H9 (cell line): ENCODE data around the gene EIF3D. TPM values are rescaled to one million over a fixed set of nuclear protein-coding genes. Genes with fewer than 3 reads are reported as not detected.
"Not testable (repeated sequence)": the region's sequence is repeated elsewhere in the genome, so short reads cannot be mapped to it uniquely, and the experiment has no call there.

Experiments used
- DNase-seq: peaks from one replicate; pipeline ENCODE4 v3.0.0-alpha.2; 2017
- H2AFZ ChIP-seq: one replicate; pipeline ENCODE4 v1.6.1; 2013; ENCODE audit warnings: mild to moderate bottlenecking, low read length, control low read depth, moderate library complexity
- H2AK5ac ChIP-seq: 2 replicates; pipeline ENCODE4 v1.6.1; 2013; ENCODE audit warnings: low read length, control low read depth, mixed read lengths; ENCODE audit not compliant: insufficient read length
- H2BK120ac ChIP-seq: one replicate; pipeline ENCODE4 v1.6.1; 2013; ENCODE audit warnings: low read depth, mild to moderate bottlenecking, low read length, control low read depth, inconsistent platforms; ENCODE audit not compliant: poor library complexity, severe bottlenecking
- H2BK12ac ChIP-seq: 2 replicates; pipeline ENCODE4 v1.6.1; 2013; ENCODE audit warnings: low read length, control low read depth, mixed read lengths, low read depth; ENCODE audit not compliant: insufficient read length
- H2BK15ac ChIP-seq: 2 replicates; pipeline ENCODE4 v1.6.1; 2013; ENCODE audit warnings: low read depth, low read length, control low read depth
- H2BK20ac ChIP-seq: one replicate; pipeline ENCODE4 v1.6.1; 2013; ENCODE audit warnings: low read depth, mild to moderate bottlenecking, low read length, control low read depth, inconsistent platforms; ENCODE audit not compliant: poor library complexity, severe bottlenecking
- H2BK5ac ChIP-seq: 2 replicates; pipeline ENCODE4 v1.6.1; 2013; ENCODE audit warnings: low read length, control low read depth, mixed read lengths; ENCODE audit not compliant: insufficient read length
- H3K14ac ChIP-seq: 2 replicates; pipeline ENCODE4 v1.6.1; 2013; ENCODE audit warnings: low read length, control low read depth; ENCODE audit not compliant: insufficient read depth
- H3K18ac ChIP-seq: 2 replicates; pipeline ENCODE4 v1.6.1; 2013; ENCODE audit warnings: low read depth, mild to moderate bottlenecking, mixed read lengths, low read length, control low read depth; ENCODE audit not compliant: insufficient read length
- H3K23ac ChIP-seq: 2 replicates; pipeline ENCODE4 v1.6.1; 2013; ENCODE audit warnings: low read length, control low read depth, mixed read lengths, low read depth; ENCODE audit not compliant: insufficient read length
- H3K23me2 ChIP-seq: 2 replicates; pipeline ENCODE4 v1.6.1; 2013; ENCODE audit warnings: low read depth, mild to moderate bottlenecking, mixed read lengths, low read length, control low read depth; ENCODE audit not compliant: insufficient read length, poor library complexity, severe bottlenecking
- H3K27ac ChIP-seq: 2 replicates; pipeline ENCODE4 v1.5.1; 2013; ENCODE audit warnings: low read length, control low read depth, mixed read lengths, low read depth; ENCODE audit not compliant: insufficient read length
- H3K27me3 ChIP-seq: 2 replicates; pipeline ENCODE4 v1.6.1; 2013; ENCODE audit warnings: low read length, control low read depth, inconsistent platforms; ENCODE audit not compliant: insufficient read depth
- H3K4ac ChIP-seq: 2 replicates; pipeline ENCODE4 v1.6.1; 2013; ENCODE audit warnings: low read depth, mild to moderate bottlenecking, control low read depth, inconsistent platforms, low read length, moderate library complexity
- H3K4me1 ChIP-seq: 2 replicates; pipeline ENCODE4 v1.6.1; 2013; ENCODE audit warnings: low read length, control low read depth, inconsistent platforms; ENCODE audit not compliant: insufficient read depth
- H3K4me2 ChIP-seq: 2 replicates; pipeline ENCODE4 v1.6.1; 2013; ENCODE audit warnings: low read length, control low read depth, mixed read lengths; ENCODE audit not compliant: insufficient read length, insufficient read depth
- H3K56ac ChIP-seq: 2 replicates; pipeline ENCODE4 v1.6.1; 2013; ENCODE audit warnings: low read depth, mild to moderate bottlenecking, mixed read lengths, low read length, control low read depth; ENCODE audit not compliant: insufficient read length
- H3K79me1 ChIP-seq: 2 replicates; pipeline ENCODE4 v1.6.1; 2013; ENCODE audit warnings: low read depth, mild to moderate bottlenecking, moderate library complexity, low read length, control low read depth, inconsistent platforms; ENCODE audit not compliant: insufficient read depth, poor library complexity, severe bottlenecking
- H3K79me2 ChIP-seq: 2 replicates; pipeline ENCODE4 v1.6.1; 2013; ENCODE audit warnings: low read length, control low read depth, inconsistent platforms; ENCODE audit not compliant: insufficient read depth
- H3K9ac ChIP-seq: 2 replicates; pipeline ENCODE4 v1.6.1; 2013; ENCODE audit warnings: low read length, control low read depth, mixed read lengths; ENCODE audit not compliant: insufficient read length; ENCODE audit errors: extremely low read depth
- H3K9me3 ChIP-seq: one replicate; pipeline ENCODE4 v1.6.1; 2013; ENCODE audit warnings: low read depth, low read length, inconsistent platforms; ENCODE audit not compliant: control insufficient read depth
- H3T11ph ChIP-seq: one replicate; pipeline ENCODE4 v1.6.1; 2013; ENCODE audit warnings: mild to moderate bottlenecking, low read length, control low read depth, inconsistent platforms
- H4K20me1 ChIP-seq: one replicate; pipeline ENCODE4 v1.6.1; 2013; ENCODE audit not compliant: control insufficient read depth, insufficient read length, insufficient read depth
- H4K5ac ChIP-seq: 2 replicates; pipeline ENCODE4 v1.6.1; 2013; ENCODE audit warnings: low read depth, mild to moderate bottlenecking, mixed read lengths, low read length, control low read depth; ENCODE audit not compliant: insufficient read length
- H4K8ac ChIP-seq: replicated peaks from 2 replicates; pipeline ENCODE4 v1.6.1; 2013; ENCODE audit warnings: low read length, control low read depth, mixed read lengths, low read depth; ENCODE audit not compliant: insufficient read length
- H4K91ac ChIP-seq: 2 replicates; pipeline ENCODE4 v1.6.1; 2013; ENCODE audit warnings: low read depth, mild to moderate bottlenecking, moderate library complexity, mixed read lengths, low read length, control low read depth; ENCODE audit not compliant: insufficient read length
- H3K27ac Mint-ChIP-seq, 3 experiments: 2 replicates in 2 of 3; 3 replicates in 1 of 3; pipeline ENCODE4 v1.8.0; 2020 to 2021; ENCODE audit warnings: mixed read lengths in 3 of 3, mild to moderate bottlenecking in 1 of 3, moderate library complexity in 1 of 3
- H3K27me3 Mint-ChIP-seq: 2 replicates; pipeline ENCODE4 v1.8.0; 2021; ENCODE audit warnings: low read depth, mild to moderate bottlenecking, moderate library complexity, mixed read lengths
- H3K36me3 Mint-ChIP-seq, 3 experiments: 2 replicates in 2 of 3; 3 replicates in 1 of 3; pipeline ENCODE4 v1.8.0; 2020 to 2021; ENCODE audit warnings: low read depth in 3 of 3, mixed read lengths in 3 of 3; ENCODE audit not compliant: insufficient read depth in 1 of 3
- H3K4me1 Mint-ChIP-seq, 2 experiments: 2 replicates each; pipeline ENCODE4 v1.8.0; 2020; ENCODE audit warnings: mixed read lengths in 2 of 2
- H3K4me3 Mint-ChIP-seq, 2 experiments: 2 replicates in 1 of 2; 3 replicates in 1 of 2; pipeline ENCODE4 v1.8.0; 2020 to 2021; ENCODE audit warnings: mild to moderate bottlenecking in 2 of 2, mixed read lengths in 2 of 2, moderate library complexity in 1 of 2
- H3K9me3 Mint-ChIP-seq, 2 experiments: 2 replicates in 1 of 2; 3 replicates in 1 of 2; pipeline ENCODE4 v1.8.0; 2020; ENCODE audit warnings: mild to moderate bottlenecking in 2 of 2, mixed read lengths in 2 of 2, moderate library complexity in 1 of 2
- WGBS: extraction: QIAGEN DNeasy Blood & Tissue Kit; methylation state at CpG from one replicate; pipeline ENCODE4 v1.1.7; 2013; ENCODE audit warnings: missing lambda C conversion rate, low lambda C conversion rate, mixed read lengths; ENCODE audit not compliant: insufficient read length; ENCODE audit errors: extremely low coverage; 5-methylcytosine and 5-hydroxymethylcytosine counted together
- total RNA-seq: library from RNA; stranded (reverse); gene quantifications from 2 replicates; pipeline ENCODE4 v1.2.1, GENCODE V29; 2021
- TF ChIP-seq, protein P1 (sequence below): fragments of 200-600 bp; sonication (generic); conservative IDR thresholded peaks from 3 replicates; pipeline ENCODE4 v1.8.0; 2021; ENCODE audit warnings: antibody characterized with exemption, mild to moderate bottlenecking

EIF3D gene
- total RNA-seq, 1 experiment from 2014 or later, result 198 TPM

DNA sequence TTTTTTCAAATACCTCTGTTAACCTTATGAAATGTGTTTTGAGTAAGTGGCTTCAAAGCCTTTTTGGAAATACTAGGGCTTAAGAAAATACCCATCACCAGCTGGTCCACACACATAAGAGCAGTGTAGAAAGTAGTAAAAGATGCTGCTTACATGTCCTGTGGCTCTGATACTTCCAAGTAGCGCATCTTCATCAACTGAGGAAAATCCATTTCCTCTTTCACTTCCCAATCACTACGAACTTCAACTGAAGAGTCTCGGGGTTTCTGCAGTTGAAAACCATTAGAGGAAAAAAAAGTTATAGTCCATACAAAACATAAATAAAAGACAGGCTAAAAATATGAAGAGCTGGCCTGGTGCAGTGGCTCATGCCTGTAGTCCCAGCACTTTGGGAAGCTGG lies 8.5 kb downstream of the EIF3D start:
- no peak overlapping the region for H3K4ac ChIP-seq
- no CpG with 5 or more reads among the region's 3 CpGs for WGBS
- no peaks in the 10 kb centered on the region for H3K79me2 ChIP-seq
- no peaks in the 10 kb centered on the region for H3K4me1 Mint-ChIP-seq
- no peak overlapping the region for H3K4me2 ChIP-seq
- H3K27me3 ChIP-seq, result no peaks in the 10 kb centered on the region
- no peak overlapping the region for H3K27ac ChIP-seq
- no peak overlapping the region for H4K91ac ChIP-seq
- no peak overlapping the region for H2AK5ac ChIP-seq
- H3K23ac ChIP-seq, result no peak overlapping the region
- H2BK120ac ChIP-seq, result no peak overlapping the region
- no peaks in the 10 kb centered on the region for H3K4me1 ChIP-seq
- peaks cover 76 to 99% (median 98%) of the 10 kb centered on the region in 3 experiments; a peak in 6 of 7 replicates for H3K36me3 Mint-ChIP-seq
- H3K9ac ChIP-seq, result no peak overlapping the region
- H4K8ac ChIP-seq, result no peak overlapping the region
- H2BK15ac ChIP-seq, result no peak overlapping the region
- H3K27me3 Mint-ChIP-seq, result no peaks in the 10 kb centered on the region
- no peaks in the 10 kb centered on the region for H3K9me3 Mint-ChIP-seq
- no peak overlapping the region for H2BK5ac ChIP-seq
- H3K23me2 ChIP-seq, result no peaks in the 10 kb centered on the region
- no peak overlapping the region for H3K56ac ChIP-seq
- DNase-seq, result no peak
- H3K9me3 ChIP-seq, result no peaks in the 10 kb centered on the region
- H2BK20ac ChIP-seq, result no peak overlapping the region
- H3K14ac ChIP-seq, result no peak overlapping the region
- no peak overlapping the region for H3T11ph ChIP-seq
- no peak overlapping the region for H2AFZ ChIP-seq
- no peak overlapping the region for H4K5ac ChIP-seq
- no peaks in the 10 kb centered on the region for H4K20me1 ChIP-seq
- no peak overlapping the region for H3K27ac Mint-ChIP-seq
- no peaks in the 10 kb centered on the region for H3K79me1 ChIP-seq
- H3K4me3 Mint-ChIP-seq, result no peak overlapping the region
- no peak overlapping the region for H3K18ac ChIP-seq
- TF ChIP-seq, protein P1, sequence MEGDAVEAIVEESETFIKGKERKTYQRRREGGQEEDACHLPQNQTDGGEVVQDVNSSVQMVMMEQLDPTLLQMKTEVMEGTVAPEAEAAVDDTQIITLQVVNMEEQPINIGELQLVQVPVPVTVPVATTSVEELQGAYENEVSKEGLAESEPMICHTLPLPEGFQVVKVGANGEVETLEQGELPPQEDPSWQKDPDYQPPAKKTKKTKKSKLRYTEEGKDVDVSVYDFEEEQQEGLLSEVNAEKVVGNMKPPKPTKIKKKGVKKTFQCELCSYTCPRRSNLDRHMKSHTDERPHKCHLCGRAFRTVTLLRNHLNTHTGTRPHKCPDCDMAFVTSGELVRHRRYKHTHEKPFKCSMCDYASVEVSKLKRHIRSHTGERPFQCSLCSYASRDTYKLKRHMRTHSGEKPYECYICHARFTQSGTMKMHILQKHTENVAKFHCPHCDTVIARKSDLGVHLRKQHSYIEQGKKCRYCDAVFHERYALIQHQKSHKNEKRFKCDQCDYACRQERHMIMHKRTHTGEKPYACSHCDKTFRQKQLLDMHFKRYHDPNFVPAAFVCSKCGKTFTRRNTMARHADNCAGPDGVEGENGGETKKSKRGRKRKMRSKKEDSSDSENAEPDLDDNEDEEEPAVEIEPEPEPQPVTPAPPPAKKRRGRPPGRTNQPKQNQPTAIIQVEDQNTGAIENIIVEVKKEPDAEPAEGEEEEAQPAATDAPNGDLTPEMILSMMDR, result no peak
- no peak overlapping the region for H2BK12ac ChIP-seq

- not testable (repeated sequence) for H3K27ac ChIP-seq, H3K4me2 ChIP-seq, H3K9ac ChIP-seq, H4K20me1 ChIP-seq, H2BK12ac ChIP-seq, H3K27ac Mint-ChIP-seq, H3K79me2 ChIP-seq, H3T11ph ChIP-seq, H3K9me3 ChIP-seq, H3K23me2 ChIP-seq, H2AK5ac ChIP-seq, H3K79me1 ChIP-seq, H3K23ac ChIP-seq, H4K5ac ChIP-seq, H4K91ac ChIP-seq, H3K4me1 ChIP-seq, H3K4ac ChIP-seq, DNase-seq, H3K14ac ChIP-seq, H2BK20ac ChIP-seq, H3K56ac ChIP-seq, H2BK15ac ChIP-seq, H3K27me3 ChIP-seq, H2BK120ac ChIP-seq, H2AFZ ChIP-seq, H3K18ac ChIP-seq, H3K9me3 Mint-ChIP-seq, H3K4me3 Mint-ChIP-seq, H3K4me1 Mint-ChIP-seq, H4K8ac ChIP-seq, H2BK5ac ChIP-seq, H3K27me3 Mint-ChIP-seq
- WGBS, result no CpG with 5 or more reads among the region's 2 CpGs
- H3K36me3 Mint-ChIP-seq, result peaks cover 76 to 98% (median 97%) of the 10 kb centered on the region in 3 experiments; a peak in 6 of 7 replicates
Measured at GRCh38 chr22:36519906-36520305, 9.1 kb downstream of the EIF3D start.
